Keratinocyte (primary cell): ENCODE measurements around the gene OCEL1. TPM values are rescaled to one million over a fixed set of nuclear protein-coding genes. Genes with fewer than 3 reads are reported as not detected.

ENCODE experiments used
- DNase-seq: peaks from one replicate; pipeline ENCODE4 v3.0.0-alpha.2; 2011; ENCODE audit warnings: low read depth, missing footprints, low spot score
- FAIRE-seq: peaks from 2 replicates; lab custom pipeline; 2011; peaks lifted over from hg19 to GRCh38; lab: Jason Lieb, UNC
- H2AFZ ChIP-seq: 2 replicates; pipeline ENCODE4 v1.6.0; 2012; ENCODE audit warnings: low read length, control low read depth, inconsistent platforms; ENCODE audit not compliant: control insufficient read depth
- H3K27ac ChIP-seq: 2 replicates; pipeline ENCODE4 v1.5.1; 2011; ENCODE audit warnings: low read length; ENCODE audit not compliant: control insufficient read depth, insufficient read depth
- H3K27me3 ChIP-seq: 3 replicates; pipeline ENCODE4 v1.6.0; 2011; ENCODE audit warnings: low read length; ENCODE audit not compliant: control insufficient read depth, insufficient read depth; ENCODE audit errors: extremely low read depth
- H3K36me3 ChIP-seq, 2 experiments: 2 replicates in 1 of 2; 3 replicates in 1 of 2; pipeline ENCODE4 v1.5.1; 2011; ENCODE audit warnings: low read length in 2 of 2, mild to moderate bottlenecking in 1 of 2; ENCODE audit not compliant: control insufficient read depth in 2 of 2, insufficient read depth in 2 of 2; ENCODE audit errors: extremely low read depth in 1 of 2
- H3K4me1 ChIP-seq: 3 replicates; pipeline ENCODE4 v1.5.1; 2011; ENCODE audit warnings: low read length; ENCODE audit not compliant: control insufficient read depth, insufficient read depth; ENCODE audit errors: extremely low read depth
- H3K4me2 ChIP-seq: 3 replicates; pipeline ENCODE4 v1.6.0; 2011; ENCODE audit warnings: low read depth, low read length; ENCODE audit not compliant: control insufficient read depth, insufficient read depth; ENCODE audit errors: extremely low read depth
- H3K4me3 ChIP-seq, 3 experiments: fragments of 200-600 bp in 1 of 3; sonication (generic) in 1 of 3; 2 replicates in 2 of 3; 3 replicates in 1 of 3; pipeline ENCODE4 v1.5.1; 2011 to 2016; ENCODE audit warnings: low read length in 3 of 3, mild to moderate bottlenecking in 3 of 3, control low read depth in 2 of 3, inconsistent platforms in 1 of 3, low read depth in 1 of 3, mixed read lengths in 1 of 3, mixed run types in 1 of 3, moderate library complexity in 1 of 3; ENCODE audit not compliant: control insufficient read depth in 2 of 3, insufficient read depth in 2 of 3; ENCODE audit errors: extremely low read depth in 1 of 3
- H3K79me2 ChIP-seq: 2 replicates; pipeline ENCODE4 v1.6.0; 2012; ENCODE audit warnings: low read length; ENCODE audit not compliant: control insufficient read depth, insufficient read depth
- H3K9ac ChIP-seq: 3 replicates; pipeline ENCODE4 v1.6.0; 2011; ENCODE audit warnings: low read length; ENCODE audit not compliant: control insufficient read depth, insufficient read depth; ENCODE audit errors: extremely low read depth
- H3K9me1 ChIP-seq: 3 replicates; pipeline ENCODE4 v1.6.0; 2011; ENCODE audit warnings: low read length; ENCODE audit not compliant: control insufficient read depth, insufficient read depth; ENCODE audit errors: extremely low read depth
- H3K9me3 ChIP-seq: 2 replicates; pipeline ENCODE4 v1.5.1; 2012; ENCODE audit warnings: low read depth, low read length; ENCODE audit not compliant: control insufficient read depth
- H4K20me1 ChIP-seq: 3 replicates; pipeline ENCODE4 v1.6.0; 2011; ENCODE audit warnings: low read length; ENCODE audit not compliant: control insufficient read depth, insufficient read depth; ENCODE audit errors: extremely low read depth
- CTCF ChIP-seq, 3 experiments: IDR thresholded peaks in 1 of 3; conservative IDR thresholded peaks in 1 of 3; optimal IDR thresholded peaks in 1 of 3; 2 replicates in 2 of 3; 3 replicates in 1 of 3; pipeline versions ENCODE3 to v1.5.1; 2011; ENCODE audit warnings: low read length in 3 of 3, mild to moderate bottlenecking in 3 of 3, moderate library complexity in 2 of 3, control low read depth in 1 of 3, inconsistent platforms in 1 of 3; ENCODE audit not compliant: insufficient read depth in 2 of 3; ENCODE audit errors: extremely low read depth in 1 of 3
- EZH2 ChIP-seq: IDR thresholded peaks from one replicate; pipeline ENCODE4 v1.6.1; 2012; ENCODE audit warnings: inconsistent platforms, mild to moderate bottlenecking, low read length, moderate library complexity
- dilution Hi-C: fragments of 300-500 bp; cut with MboI; formaldehyde crosslinking; loops from one replicate; pipeline ENCODE4 v1.7.0; 2020; ENCODE audit warnings: low sequenced_read_pairs; ENCODE audit not compliant: extremely low pct_ligation_motif_present
- polyA plus RNA-seq, 5 experiments: library from polyadenylated mRNA; depleted of rRNA in 3 of 5; stranded (reverse) in 3 of 5; stranded (forward) in 1 of 5; unstranded in 1 of 5; fragments of >200 nt; gene quantifications; 1 replicate in 1 of 5; 2 replicates in 3 of 5; 3 replicates in 1 of 5; pipeline versions ENCODE4 v1.2.1 to v1.2.3, GENCODE V29; 2011 to 2012; ENCODE audit warnings: missing spikeins in 2 of 5, low read depth in 1 of 5, low replicate concordance in 1 of 5

OCEL1 gene
- polyA plus RNA-seq, 1 donor (not counting 4 experiments of a cell fraction or from before 2014, with no cell fraction given): 2.2 TPM

GRCh38 chr19:17202713-17203112 lies 23.3 kb upstream of the OCEL1 start:
- Histone ChIP-seq H3K4me1 (no peaks in the 10 kb centered on the region), H3K27me3 (no peaks in the 10 kb centered on the region), H3K79me2 (no peaks in the 10 kb centered on the region), H3K4me3 (no peak overlapping the region), H3K36me3 (peaks cover 20 to 34% of the 10 kb centered on the region in 2 experiments), H3K9me3 (no peaks in the 10 kb centered on the region), H3K9me1 (no peaks in the 10 kb centered on the region), H3K9ac (no peak overlapping the region), H2AFZ (no peak overlapping the region), H3K4me2 (no peak overlapping the region), H3K27ac (no peak overlapping the region), H4K20me1 (no peaks in the 10 kb centered on the region)
- TF ChIP-seq EZH2: no peak
- TF ChIP-seq CTCF (optimal IDR thresholded peaks at IDR 0.05 in 1 of 3, IDR thresholded peaks at IDR 0.05 in 1 of 3, conservative IDR thresholded peaks at IDR 0.05 in 1 of 3; ENCODE audit: extremely low read depth in 1 of 3, insufficient read depth in 2 of 3, low read length in 3 of 3): no peak
- FAIRE-seq (no peak), DNase-seq (no peak)
- dilution Hi-C loops: no loop called here

- Histone ChIP-seq H3K9ac (no peak overlapping the region), H3K9me1 (no peaks in the 10 kb centered on the region), H3K9me3 (no peaks in the 10 kb centered on the region), H4K20me1 (no peaks in the 10 kb centered on the region), H3K4me2 (no peak overlapping the region), H3K27ac (no peak overlapping the region), H2AFZ (no peak overlapping the region), H3K4me1 (no peaks in the 10 kb centered on the region), H3K79me2 (no peaks in the 10 kb centered on the region), H3K27me3 (no peaks in the 10 kb centered on the region), H3K36me3 (peaks cover 27 to 35% of the 10 kb centered on the region in 2 experiments), H3K4me3 (no peak overlapping the region)
- no peak for FAIRE-seq
- dilution Hi-C loops: no loop called here
- TF ChIP-seq EZH2 (no peak), CTCF (optimal IDR thresholded peaks at IDR 0.05 in 1 of 3, IDR thresholded peaks at IDR 0.05 in 1 of 3, conservative IDR thresholded peaks at IDR 0.05 in 1 of 3; ENCODE audit: extremely low read depth in 1 of 3, insufficient read depth in 2 of 3, low read length in 3 of 3) (peak; percentile 76 to 87 (median 85))
- DNase-seq: no peak
These were observed 20.5 kb upstream of the OCEL1 start for GRCh38 chr19:17205237-17206140.
